ENCODE data around the gene PRRT1.
A peak's percentile ranks its signal among the peaks of the same experiment; 100 is the strongest.
"Not testable (repeated sequence)": the region's sequence is repeated elsewhere in the genome, so short reads cannot be mapped to it uniquely, and the experiment has no call there.

The PRRT1 gene

DNA sequence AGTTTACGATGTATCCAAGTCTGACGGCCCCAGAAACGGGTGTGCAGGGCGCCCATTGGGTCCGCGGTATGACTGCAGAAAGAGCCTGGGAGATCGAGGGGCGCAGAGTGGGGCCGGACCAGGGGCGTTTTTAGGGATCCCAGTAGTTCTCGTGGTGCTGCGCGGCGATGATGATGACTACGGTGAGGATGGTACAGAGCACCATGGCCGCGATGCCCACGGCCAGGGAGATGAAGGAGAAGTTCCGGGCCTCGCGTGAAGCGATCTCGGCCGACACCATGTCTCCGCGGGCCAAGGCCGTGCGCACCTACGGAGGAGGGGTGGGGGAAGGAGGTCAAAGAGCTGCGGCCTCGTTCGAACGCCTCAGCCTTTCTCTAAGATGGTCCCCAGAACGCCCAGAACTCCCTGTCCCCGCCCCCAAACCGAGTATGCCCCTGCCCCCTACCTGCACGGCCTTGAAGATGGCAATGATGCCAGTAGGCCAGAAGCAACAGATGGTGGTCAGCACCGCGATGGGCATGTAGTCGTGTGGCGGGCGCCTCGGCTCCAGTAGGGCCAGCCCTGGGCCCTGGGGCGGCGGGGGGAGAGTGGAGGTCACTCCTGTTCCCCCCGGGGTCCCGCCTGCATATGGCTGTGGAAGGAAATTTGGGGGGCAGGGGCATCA, 2.5 kb downstream of the PRRT1 start:
- no peak for DNase-seq

DNA sequence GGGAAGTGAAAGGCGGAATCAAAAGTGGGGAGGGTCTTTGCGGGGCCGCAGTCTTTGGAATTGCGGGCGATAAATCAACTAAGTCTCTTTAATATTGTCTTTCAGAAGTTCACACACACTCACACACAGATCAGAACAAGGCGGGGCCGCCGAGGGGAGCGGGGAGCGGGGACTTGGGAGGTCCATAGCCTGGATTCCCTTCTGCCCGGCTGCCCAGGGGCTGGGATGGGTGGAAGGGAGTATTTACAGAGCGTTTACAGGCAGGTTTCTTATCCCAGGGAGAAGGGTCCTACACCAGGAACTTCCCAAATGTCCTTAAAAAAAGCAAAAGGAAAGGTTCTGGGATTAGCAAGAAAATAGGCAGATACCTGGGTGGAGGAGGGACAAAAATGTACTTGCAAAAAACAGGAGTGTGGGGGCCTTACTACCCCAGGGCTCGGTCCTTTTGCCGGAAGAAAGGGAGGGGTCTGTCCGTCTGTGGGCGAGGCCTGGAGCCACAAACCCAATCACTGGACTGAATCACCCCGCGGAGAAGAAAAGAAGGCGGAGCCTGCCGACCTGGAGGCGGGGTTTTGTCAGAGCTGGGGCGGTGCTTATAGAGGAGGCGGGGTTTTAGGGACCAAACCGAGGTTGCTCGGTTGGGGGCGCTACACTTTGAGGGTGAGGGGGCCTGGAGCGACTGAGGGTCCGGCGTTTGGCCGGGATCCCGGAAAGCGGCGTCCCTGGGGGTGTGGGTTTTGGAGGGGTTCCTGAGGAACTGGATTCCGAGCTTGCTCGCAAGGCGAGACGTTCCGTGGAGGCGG, 3.2 kb downstream of the PRRT1 start:
- peak; percentile 61 for DNase-seq

DNA sequence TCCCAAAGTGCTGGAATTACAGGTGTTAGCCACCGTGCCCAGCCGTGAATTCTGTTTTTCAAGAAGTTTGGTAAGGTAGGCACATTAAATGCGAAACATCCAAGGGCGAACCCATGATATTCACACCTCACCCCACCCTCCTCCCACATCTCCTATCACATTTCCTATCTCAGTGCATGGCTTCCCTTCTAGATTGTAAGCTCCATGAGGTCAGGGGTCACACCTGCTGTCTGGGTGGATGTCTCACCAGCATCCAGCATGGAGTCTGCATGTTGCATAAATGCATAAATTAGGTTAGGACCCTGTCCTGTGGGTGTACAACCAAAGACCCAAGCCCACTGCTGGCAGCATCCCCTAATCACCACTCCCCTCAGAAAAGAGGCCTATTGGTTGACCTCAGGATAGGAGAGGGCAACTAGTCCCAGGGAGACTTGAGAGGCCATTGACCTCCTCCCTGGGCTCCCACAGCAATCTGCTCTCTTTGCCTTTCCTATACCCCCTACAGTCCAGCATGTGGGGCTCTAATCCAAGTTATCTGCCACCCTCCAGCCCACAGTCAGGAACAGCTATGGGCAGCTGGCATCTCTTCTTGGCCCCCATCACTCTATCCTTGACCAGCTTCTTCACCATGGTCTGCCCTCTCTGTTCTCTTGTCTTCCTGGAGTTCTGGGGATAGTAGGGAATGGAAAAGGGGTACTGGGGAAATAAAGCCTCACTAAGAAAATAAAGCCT, 4.2 kb downstream of the PRRT1 start:
- no peak for DNase-seq

- no peak for DNase-seq
Observed at GRCh38 chr6:32146687-32147086, 5.1 kb downstream of the PRRT1 start.

- DNase-seq, result no peak
Observed at GRCh38 chr6:32146287-32146686, 5.5 kb downstream of the PRRT1 start.

DNA sequence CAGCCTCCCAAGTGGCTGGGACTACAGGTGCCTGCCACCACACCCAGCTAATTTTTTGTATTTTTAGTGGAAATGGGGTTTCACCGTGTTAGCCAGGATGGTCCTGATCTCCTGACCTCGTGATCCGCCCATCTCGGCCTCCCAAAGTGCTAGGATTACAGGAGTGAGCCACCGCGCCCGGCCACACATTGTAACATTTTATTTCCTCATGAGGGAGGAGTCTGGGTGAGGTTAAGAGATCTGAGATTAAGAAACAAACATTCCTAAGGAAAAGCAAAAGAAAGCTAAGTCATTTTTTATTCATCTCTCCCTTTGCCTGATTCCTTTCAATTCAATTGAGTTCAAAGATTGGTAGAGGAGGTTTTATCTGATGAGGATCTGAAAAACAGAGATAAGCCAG, 7.5 kb downstream of the PRRT1 start:
- DNase-seq, result not testable (repeated sequence)

GRCh38 chr6:32140420-32141046, 11.2 kb downstream of the PRRT1 start:
- no peak for DNase-seq

- DNase-seq, result no peak
Observed at GRCh38 chr6:32139590-32139989, 12.1 kb downstream of the PRRT1 start.

- DNase-seq, result no peak
Observed at GRCh38 chr6:32137454-32137853, 14.3 kb downstream of the PRRT1 start.

DNA sequence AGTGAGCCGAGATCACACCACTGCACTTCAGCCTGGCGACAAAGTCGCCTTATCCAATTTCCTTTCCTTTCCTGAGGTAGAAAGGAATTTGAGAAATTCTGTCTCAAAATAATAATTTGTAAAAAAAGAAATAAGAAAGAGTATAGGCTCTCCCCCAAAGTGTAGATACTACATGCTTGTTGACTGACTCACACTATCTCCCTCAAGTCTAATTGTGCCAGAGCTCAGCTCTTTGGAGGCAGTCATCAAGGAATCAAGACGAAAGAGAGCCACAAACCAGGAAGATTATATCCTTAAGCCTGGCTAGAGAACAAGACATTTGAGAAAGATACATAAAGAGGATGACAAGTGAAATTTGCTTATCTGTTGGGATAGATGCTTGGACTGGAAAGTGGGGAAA, 18.0 kb downstream of the PRRT1 start:
- no peak for DNase-seq

DNA sequence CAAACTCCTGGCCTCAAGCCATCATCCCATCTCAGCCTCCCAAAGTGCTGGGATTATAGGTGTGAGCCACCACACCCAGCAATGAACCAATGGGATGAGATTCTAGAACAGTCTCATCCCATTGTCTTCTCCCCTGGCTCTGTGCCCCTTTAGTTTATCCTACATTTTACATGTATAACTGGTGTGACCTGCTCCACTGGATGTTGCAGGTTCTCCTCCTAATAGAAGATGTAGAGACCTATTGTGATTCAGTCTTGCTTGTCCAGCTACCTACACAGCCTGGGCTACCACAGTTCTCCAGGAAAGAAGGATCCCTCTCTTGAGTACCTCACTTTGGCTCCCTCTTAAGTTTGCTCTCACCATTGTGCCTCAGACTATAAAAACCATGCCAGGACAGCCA, 19.6 kb downstream of the PRRT1 start:
- no peak for DNase-seq

GRCh38 chr6:32131439-32131948, 20.2 kb downstream of the PRRT1 start:
- DNase-seq, result no peak

GRCh38 chr6:32129297-32130088, 22.2 kb downstream of the PRRT1 start:
- DNase-seq, result no peak

DNA sequence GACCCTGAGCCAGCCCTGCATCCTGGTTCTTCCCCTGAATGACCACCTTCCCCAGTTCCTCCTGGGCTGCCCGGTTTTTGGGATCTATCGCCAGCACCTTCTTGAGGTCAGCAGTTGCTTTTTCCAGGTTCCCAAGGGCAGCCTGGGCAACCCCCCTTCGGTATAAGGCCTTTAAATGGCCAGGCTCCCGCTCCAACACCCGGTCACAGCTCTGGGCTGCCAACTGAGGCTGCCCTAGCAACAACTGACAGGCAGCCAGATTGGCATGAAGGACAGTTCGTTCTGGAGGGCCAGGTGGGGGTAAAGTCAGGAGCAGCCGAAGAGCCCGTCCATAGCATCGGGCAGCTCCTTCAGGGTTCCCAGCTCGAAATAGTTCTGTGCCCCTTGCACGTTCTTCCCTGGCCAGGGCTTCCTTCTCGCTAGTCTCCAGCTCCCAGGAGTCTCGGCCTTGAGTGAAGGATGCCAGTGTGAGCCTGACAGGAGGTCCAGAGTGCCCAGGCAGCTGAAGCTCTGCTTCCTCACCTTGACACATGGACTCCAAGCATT, 22.9 kb downstream of the PRRT1 start:
- no peak for DNase-seq

DNA sequence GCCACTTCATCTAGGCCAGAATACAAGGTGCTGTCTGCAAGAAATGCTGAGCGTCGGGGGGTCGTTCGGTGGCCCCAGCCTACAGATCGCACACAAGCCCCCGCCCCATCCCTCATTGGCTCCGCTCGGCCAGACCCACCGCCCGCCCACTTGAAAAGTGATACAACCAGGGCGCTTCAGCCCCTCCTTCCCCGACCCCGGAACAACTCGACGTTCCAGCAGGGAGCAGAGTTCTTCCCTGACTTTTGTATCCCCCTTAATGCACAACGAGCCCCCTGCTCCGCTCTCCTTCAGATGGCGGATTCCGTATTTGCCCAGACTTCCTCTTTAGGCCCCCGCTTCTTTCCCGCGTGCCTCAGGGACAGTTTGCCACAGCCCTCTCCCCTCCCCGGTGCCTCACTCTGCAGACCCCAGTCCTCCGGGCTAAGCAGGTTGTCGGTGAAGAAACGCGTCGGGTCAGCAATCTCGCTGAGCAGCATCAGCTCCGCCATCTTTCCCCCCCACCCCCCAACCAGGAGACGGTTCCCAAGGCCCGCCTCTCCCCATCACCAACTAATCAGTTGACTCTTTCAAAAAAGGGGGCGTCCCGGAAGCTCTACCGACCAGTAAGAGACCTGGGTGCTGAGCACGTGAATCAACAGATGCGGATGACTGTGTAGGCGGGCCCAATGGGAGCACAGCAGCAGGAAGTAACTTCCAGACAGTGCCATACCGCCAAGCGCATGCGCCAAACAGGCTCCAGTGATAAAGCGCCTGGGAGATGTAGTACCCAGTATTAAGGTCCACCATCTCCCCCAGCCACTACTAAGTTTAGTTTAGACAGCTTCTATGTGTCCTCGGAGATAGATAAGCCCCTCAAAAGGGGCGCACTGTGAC, 23.8 kb downstream of the PRRT1 start, which contains the start of gene ATF6B:
Gene ATF6B (minus strand): TSS at position 530 of the 876 bp plus-strand sequence. CDS start 39 bp downstream, at position 491.
- peak; percentile 95 for DNase-seq

DNA sequence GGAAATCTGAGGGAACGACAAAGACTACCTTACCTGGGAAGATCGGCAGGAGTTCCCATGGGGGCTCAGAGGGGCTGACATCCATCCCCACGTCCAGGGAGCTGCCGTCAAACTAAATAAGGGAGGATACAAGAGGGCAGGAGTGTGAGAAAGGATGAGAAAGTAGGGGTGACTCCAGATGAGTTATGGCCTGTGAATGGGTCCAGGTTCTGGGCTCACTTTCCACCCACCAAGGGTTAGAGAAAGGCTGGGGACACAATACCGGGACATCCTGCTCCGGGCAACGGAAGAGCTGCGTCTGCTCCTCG, 24.4 kb downstream of the PRRT1 start:
- DNase-seq, result no peak

DNA sequence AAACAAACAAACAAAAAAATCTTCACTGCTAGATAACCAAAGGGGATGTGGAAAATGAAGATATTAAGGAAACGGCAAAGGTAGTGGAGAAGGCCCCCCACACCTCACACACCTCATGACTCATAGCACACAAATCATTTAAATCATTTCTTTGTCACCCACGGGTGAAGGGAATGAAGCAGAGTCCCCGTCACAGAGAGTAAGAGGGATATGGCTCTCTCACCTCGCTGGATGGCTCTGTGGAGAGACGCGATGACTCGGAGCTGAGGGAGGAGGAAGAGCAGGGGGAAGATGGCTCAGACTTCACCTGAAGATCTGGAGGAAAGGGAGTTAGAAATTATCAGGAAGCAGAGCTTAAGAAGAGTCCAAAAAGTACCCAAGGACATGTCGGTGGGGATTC, 24.9 kb downstream of the PRRT1 start:
- no peak for DNase-seq

GRCh38 chr6:32123681-32124080, 28.1 kb downstream of the PRRT1 start:
- no peak for DNase-seq

- no peak for DNase-seq
Observed at GRCh38 chr6:32120573-32121059, 31.1 kb downstream of the PRRT1 start.

- peak; percentile 56 for DNase-seq
Observed at GRCh38 chr6:32118782-32119628, 32.7 kb downstream of the PRRT1 start.
